SIG-M5 (cell line): Measurements from ENCODE around the gene RABGAP1.

ENCODE experiments used
- DNase-seq: peaks from one replicate; lab custom pipeline; 2025; lab: John Stamatoyannopoulos, UW

The RABGAP1 gene

GRCh38 chr9:123085916-123086315, 145.1 kb downstream of the RABGAP1 start:
- DNase-seq = no peak

DNA sequence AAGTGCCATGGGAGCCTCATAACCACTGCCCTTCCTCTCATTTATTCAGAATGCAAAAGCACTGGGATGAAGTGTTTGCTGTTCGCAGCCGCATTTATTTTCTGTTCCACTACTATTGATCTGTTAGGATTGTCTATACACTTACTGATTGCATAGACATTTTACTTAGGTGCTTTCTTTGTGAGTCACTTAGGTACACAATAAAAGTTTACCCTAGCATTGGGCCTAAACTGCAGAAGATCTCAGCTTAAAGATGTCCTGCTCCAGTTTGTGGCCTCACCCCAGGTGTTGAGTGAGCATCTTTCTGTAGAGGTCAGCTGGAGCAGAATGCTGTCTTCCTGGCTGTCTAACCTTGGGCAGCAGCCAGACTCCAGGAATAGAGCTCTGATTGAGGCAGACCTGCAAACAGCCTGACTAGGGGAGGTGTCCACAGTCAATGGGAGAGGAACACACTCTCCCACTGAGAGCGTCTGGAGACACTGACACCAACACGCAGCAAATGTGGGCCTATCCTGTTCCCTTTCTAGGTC, 146.6 kb downstream of the RABGAP1 start:
- DNase-seq = no peak

GRCh38 chr9:123089040-123089439, 148.2 kb downstream of the RABGAP1 start:
- DNase-seq = no peak

GRCh38 chr9:123089790-123090189, 149.0 kb downstream of the RABGAP1 start:
- no peak for DNase-seq

DNA sequence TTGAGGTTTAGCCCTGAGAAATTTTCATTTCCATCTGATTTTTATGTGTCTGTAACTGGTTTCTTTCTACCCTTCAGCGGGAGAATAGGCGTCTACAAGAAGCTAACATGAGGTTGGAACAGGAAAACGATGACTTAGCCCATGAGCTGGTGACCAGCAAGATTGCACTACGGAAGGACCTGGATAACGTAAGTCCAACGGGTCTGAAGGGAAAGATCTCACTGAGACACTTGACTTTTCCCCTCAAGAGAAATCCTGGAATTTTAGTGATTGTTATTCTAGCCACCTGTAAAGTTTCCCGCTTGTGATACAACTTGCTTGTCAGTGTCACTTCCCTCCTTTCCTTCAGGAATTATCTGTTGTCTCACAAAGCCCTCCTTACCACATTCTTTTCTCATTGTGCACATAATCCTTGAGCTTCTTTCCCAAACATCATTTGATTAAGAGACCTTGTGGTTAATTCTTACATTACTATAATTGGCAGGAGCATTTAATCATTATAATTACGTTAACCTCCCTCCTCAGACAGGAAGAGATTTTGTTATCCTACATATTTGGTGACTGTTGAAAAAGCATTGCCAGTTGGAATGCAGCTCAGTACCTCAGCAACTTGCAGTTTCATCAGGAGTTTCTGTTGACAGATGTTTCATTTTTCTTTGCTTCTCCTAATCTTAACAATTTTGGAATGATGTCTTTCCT, 149.5 kb downstream of the RABGAP1 start:
- no peak for DNase-seq

GRCh38 chr9:123090956-123091355, 150.1 kb downstream of the RABGAP1 start:
- no peak for DNase-seq

GRCh38 chr9:123091459-123091858, 150.6 kb downstream of the RABGAP1 start:
- no peak for DNase-seq

- DNase-seq = no peak
Observed at GRCh38 chr9:123093141-123093540, 152.3 kb downstream of the RABGAP1 start.

DNA sequence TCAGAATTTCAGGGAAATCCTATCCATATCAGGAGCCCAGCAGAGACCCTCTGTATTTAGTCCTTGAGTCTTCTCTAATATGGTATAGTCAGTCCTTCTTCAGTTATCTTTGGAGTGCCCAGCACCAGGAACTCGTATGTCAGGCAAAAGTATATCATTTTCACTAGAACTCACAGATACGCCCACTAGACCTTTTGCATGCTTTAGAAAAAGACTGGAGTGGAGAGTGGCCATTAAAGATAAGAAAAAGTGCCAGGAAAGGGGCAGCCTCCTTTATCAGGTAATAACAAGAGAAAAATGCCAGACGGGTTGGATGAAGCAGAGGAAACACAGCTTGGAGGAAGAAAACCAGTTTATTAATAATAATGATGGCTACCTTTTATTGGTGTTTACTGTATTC, 156.2 kb downstream of the RABGAP1 start:
- no peak for DNase-seq

- DNase-seq = no peak
Observed at GRCh38 chr9:123097430-123098095, 156.7 kb downstream of the RABGAP1 start.

DNA sequence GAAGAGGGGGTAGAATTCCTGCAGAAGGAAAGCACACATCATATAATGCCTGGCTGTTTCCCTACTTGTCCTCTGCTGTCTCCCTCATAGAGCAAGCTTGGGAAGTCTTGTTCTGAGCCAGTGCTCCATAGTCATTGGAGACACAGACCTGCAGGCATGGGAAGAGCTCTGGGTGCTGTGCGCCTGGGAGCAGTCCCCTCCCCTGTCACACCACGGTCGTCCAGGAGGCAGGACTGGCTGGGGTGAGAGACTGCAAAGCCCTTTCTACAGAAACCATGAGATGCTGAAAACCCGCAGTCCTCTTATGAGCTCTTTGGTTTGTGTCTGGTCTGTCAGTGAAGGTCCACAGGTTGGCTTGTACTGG, 157.3 kb downstream of the RABGAP1 start:
- DNase-seq = no peak

DNA sequence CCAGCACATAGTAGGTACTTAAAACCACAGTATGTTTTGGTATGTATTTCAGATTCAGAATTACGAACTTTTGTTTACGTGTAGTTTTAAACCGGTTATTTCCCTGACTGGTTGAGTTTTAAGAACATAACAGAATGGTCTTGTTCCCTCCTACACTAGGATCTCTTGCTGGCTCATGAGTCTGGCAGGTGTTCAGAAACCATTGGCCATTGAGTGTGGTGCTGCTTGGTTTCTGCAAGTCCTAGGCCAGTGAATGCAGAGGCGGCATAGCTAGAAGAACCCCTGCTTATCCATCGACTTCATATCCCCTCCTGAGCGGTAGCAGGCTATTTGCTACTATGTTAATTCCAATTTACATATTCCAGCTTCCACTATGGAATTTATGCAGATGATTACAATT, 158.2 kb downstream of the RABGAP1 start:
- no peak for DNase-seq

DNA sequence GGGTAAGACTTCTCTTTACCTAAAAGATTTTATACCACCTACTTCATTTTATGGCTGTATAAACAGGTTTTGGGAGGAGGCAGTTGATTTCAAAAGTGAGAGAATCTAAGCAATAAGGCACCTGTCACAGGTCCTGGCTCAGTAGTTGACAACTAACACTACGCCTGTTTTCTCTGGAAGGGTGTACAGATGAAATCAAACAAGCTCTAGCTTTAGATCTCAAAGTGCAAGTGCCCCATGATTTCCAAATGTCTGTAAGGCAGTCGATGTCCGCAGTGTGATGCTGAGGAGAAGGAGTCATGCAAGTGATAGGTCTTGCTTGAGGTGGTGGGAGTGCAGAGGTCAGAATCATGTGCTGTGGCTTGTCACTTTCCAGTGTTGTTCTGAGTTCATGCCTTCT, 158.7 kb downstream of the RABGAP1 start:
- DNase-seq = no peak

GRCh38 chr9:123102375-123103113, 161.7 kb downstream of the RABGAP1 start:
- DNase-seq = no peak

DNA sequence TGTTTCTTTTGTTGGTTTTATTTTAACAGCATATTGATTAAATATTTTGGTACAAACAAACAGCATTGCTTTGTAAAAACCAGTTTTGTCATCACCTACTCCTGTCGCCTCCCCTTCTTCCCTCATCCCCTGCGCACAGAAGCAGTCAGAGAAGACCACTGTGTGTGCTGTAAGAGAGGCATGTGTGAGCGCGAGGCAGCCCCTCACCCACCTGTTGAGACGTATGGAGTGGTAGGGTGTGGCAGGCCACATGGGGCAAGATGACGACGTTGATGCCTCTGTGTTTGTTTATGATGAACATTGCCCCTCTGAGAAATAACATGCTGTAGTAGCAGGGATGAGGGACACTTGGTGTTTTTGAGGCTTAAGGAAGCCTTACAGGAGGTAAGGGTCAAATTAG, 164.0 kb downstream of the RABGAP1 start:
- DNase-seq = no peak

DNA sequence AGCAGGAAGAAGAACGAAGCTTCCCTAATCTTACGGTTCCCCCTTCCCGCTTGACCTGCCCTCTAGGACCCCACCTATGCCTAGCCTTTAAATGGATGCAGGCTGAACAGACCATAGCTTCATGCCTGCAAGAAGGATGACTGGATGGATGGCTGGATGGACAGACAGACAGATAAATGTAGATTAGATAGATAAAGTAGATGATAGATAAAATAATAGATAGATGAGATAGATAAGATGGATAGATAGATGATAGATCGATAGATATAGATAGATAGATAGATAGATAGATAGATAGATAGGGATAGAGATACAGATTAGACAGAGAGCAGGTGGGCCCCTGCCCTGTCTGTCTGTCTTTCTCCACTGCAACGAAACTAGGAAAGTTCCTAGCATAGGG, 164.7 kb downstream of the RABGAP1 start:
- no peak for DNase-seq

DNA sequence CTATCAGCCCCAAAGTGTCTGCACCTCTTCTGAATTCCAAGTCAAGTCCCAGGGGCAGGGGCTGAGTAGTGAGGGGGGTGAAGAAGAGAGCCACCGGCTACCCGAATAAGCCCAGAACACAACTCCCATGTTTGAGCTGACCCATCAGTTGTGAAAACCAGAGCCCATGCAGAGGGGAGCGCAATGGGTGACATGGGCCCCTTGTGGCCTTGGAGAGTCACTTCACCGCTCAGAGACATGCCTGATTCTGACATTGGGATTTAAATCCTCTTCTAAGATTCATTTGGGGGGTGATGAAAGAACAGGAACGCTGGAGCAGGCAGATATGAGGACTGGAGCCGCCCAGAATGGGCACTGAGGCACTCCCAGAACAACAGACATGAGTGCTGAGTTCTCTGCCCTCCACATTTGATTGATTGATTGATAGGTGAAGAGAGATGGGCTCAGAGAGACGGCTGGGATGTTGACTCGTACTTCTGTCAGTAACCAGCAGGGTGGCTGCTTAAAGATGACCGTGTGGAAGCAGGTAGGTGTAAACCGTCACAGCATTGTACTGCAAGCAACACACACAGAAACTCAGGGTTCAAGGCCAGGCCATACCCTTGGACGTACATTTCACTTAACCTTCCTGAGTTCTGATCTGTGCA, 166.9 kb downstream of the RABGAP1 start:
- no peak for DNase-seq

DNA sequence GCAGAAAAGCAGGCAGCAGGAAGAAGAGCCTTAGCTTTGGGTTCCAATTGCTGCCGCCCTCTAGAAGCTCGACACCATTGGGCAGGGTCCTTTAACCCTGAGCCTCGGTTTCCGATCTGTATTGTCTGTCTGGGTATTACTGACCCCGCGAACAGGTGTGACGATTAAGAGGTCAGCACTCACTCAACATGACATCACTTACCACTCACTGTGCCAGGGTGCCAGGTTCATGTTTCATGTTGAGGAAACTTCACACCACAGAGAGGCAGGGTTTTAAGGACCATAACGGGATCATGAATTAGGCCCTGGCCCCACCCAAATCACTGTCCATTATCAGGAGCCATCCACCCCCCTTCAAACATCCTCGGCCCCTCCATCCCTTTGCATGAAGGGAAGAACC, 168.2 kb downstream of the RABGAP1 start:
- DNase-seq = no peak

- DNase-seq = no peak
Observed at GRCh38 chr9:123109540-123110279, 168.9 kb downstream of the RABGAP1 start.

DNA sequence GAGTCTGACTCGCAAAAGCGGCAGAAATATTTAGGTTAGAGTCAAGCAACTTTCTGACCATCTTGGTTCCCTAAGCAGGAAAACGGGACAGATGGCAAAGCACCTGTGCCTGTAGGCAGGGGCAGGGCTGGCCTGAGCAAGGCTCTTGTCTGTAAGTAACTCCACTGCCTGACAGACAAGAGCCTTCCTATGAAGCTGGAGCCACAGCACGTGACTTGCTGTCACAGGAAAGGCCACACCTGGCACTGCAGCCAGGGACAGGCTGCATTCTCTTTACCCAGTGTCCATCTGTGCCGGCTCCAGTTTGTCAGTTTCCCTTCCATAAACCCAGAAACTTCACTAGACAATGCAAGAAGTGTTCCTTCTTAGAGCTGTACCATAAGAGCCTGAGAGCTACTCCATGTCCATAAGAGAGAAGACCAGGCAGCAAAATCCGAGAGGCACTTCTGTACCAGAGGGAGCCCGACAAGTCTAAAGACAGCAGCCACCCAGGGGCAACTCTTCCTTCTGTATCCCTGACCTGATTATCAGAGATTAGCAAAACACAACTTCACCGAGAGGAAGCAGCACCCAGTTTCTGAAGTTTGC, 170.7 kb downstream of the RABGAP1 start:
- no peak for DNase-seq
